HG02571 (cell line): ENCODE measurements around the gene FZR1.

Experiments used
- ATAC-seq: cut with Tn5 transposase; IDR thresholded peaks from one replicate; pipeline ENCODE4 v1.9.1; 2021; ENCODE audit warnings: mild to moderate bottlenecking, moderate library complexity; ENCODE audit not compliant: unreplicated experiment

Gene FZR1

DNA sequence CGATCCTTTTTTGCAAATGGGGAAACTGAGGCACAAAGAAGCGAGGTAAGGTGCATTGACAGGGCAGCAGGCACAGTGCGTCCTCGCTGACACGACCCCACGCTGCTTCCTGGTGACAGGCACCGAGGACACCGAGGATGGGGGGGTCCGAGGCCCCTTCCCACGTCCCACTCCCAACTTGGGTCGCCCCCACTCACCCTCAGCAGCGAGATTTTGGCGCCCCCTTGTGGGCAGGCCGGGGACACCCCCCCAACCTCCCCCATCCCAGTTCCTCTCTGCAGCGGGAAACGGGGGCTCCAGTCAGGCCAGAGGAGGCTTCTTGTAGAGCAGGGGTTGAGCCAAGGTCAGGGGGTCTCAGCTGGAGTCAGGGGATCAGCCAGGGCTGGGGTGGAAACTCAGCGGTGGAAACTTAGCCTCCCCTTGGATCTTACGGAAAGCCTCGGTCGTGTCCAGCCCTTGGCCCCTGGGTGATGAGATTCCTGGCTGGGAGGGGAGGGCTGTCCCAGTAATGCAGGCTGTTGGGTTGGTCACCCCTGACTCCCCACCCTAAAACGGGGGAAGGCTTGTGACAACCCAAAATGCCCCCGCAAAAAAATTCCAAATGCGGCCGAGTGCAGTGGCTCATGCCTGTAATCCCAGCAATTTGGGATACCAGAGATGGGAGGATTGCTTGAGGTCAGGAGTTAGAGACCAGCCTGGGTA is 34.0 kb upstream of the FZR1 start:
- no peak for ATAC-seq

DNA sequence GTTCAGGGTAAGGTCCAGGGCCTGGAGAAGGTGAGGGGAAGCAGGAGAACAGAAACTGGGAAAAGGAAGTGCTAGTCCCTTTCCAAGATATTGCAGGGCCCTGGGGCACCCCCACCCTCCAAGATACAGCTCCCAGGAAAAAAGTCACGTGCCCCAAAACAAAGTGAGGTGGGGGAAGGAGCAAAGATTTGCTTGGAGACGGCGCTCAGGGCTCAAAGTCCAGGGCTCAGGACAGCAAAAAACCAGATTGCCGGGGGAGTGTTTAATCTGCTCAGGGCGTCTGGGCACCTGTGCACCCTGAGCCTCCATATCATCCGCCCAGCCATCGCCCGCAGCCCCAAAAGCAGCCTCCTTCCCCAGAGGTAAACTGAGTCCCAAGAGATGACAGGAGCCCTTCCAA is 32.1 kb upstream of the FZR1 start:
- ATAC-seq, result no peak

DNA sequence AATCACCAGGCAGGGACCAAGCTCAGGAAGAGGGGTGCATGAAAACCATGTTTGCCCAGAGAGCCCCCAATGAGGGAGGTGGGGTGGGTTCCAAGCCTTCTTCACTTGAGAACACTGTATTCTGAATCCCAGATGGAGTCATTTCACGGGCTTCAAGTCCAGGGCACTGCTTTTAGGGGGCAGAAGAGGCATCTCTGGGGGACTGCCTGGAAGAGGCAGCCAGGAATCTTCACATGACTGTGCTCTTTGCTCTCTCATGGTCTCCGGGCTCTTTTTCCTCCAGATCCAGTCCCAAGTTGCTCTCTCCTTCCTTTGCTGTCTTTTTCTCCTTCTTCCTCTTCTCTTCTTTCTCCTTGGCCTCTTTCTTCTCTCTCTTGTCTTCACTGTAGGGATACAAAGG is 31.5 kb upstream of the FZR1 start:
- no peak for ATAC-seq

DNA sequence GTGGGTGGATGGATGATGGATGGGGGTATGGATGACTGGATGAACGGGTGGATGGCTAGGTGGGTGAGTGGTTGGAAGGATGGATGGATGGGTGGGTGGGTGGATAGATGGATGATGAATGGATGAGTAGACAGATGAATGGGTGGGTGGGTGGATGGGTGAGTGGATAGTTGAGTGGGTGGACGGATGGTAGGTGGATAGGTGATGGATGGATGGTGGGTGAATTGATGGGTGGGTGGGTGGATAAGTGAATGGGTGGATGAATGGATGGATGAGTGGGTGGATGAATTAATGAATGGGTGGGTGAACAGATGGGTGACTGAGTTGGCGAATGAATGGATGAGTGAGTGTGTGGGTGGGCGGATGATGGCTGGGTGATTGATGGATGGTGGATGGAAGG is 30.7 kb upstream of the FZR1 start:
- ATAC-seq, result no peak

DNA sequence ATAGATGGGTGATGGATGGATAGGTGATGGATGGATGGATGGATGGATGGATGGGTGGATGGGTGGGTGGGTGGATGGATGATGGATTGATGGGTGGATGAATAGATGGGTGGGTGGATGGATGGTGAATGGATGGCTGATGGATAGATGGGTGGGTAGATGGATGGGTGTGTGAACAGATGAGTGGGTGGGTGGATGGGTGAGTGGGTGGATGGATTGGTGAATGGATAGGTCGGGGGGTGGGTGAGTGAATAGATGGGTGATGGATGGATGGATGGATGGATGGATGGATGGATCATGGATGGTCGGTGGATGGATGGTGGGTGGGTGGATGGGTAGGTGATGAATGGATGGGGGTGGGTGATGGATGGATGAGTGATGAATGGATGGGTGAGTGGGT is 29.3 kb upstream of the FZR1 start:
- no peak for ATAC-seq

DNA sequence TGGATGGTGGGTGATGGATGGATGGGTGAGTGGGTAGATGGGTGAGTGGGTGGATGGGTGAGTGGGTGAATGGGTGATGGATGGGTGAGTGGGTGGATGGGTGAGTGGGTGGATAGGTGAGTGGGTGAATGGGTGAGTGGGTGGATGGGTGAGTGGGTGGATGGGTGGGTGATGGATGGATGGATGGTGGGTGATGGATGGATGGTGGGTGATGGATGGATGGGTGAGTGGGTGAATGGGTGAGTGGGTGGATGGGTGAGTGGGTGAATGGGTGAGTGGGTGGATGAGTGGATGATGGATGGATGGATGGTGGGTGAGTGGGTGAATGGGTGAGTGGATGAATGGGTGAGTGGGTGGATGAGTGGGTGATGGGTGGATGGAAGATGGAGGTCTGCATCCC is 28.6 kb upstream of the FZR1 start:
- ATAC-seq, result no peak

DNA sequence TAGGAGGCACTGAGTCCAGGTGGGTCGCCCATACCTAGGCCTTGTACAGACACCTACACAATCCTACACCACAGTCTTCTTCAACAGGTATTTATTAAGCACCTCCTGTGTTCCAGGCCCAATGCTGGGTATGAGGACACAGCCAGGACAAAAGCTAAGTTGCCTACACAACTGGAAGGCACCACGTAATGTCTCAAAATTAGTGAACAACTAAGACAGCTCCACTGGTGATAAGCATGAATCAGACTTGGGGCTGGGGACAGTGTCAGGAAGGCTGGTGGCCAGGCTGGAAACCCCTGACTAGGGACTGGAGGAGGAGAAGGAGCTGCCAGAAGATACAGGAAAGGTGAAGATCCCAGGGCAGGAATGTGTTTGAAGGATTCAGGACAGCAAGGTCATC is 28.2 kb upstream of the FZR1 start:
- ATAC-seq, result no peak

DNA sequence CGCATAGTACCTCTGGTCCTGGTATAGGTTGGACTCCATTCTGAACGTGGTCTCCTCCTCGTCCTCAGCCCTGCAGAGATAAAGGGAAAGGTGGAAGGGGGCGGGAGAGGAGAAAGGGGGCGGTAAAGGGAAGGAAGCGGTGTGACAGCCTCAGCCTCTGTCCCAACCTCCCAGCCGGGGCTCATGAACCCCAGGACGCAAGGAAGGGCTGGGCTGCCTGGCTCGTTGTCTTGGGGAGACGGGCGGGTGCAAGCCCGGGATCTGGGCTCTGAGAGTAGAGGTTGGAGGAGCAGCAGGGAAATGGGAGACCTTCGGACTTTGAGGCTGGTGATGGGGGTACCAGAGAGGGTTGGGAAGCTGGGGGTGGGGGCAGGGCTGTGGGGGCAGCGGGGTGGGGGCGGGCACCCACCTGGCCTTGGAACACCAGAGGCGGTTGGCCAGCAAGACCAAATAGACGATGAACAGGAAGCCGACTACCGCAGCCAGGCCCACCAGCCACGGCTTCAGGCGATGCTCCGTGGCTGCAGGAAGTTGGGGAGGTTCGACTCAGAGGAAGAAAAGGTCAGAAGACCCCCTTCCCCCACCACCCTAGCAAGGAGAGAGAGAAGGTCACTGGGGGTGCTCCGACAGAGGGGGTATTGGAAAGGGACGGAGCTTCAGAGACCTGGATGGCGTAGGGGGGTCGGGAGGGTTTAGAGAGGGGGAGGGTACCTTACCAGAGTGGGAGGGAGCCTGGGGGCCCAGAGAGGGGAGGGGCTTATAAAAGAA is 27.5 kb upstream of the FZR1 start:
- ATAC-seq, result no peak

DNA sequence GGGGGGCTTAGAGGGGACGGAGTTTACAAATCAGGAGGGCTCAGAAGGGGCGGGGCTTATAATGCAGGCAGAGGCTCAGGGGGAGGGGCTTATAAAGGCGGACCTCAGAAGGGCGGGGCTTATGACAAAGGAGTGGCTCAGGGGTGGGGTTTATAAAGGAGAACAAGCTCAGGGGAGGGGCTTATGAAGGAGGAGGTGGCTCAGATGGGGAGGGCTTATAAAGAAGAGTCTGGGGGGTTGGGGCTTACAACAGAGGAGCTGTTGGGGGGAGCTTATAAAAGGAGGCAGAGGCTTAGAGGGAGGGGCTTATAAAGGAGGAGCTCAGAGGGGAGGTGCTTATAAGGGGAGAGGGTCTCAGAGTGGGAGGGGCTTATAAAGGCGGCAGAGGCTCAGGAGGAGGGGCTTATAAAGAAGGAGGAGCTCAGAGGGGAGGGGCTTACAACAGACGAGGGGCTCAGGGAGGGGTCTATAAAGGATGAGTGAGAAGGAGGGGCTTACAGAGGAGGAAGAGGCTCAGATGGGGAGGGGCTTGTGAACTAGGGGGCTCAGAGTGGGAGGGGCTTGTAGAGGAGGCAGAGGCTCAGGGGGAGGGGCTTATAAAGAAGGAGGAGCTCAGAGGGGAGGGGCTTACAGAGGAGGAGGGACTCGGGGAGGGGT is 26.8 kb upstream of the FZR1 start:
- ATAC-seq, result no peak

DNA sequence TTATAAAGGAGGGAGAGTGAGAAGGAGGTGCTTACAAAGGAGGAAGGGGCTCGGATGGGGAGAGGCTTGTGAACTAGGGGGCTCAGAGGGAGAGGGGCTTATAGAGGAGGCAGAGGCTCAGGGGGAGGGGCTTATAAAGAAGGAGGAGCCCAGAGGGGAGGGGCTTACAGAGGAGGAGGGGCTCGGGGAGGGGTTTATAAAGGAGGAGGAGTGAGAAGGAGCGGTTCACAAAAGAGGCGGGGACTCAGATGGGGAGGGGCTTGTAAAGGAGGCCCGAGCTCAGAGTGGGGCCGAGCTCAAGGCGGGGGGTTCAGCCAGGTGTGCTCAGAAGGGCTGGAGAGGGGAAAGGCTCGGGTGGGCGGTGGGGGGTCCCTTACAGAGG is 26.3 kb upstream of the FZR1 start:
- no peak for ATAC-seq

DNA sequence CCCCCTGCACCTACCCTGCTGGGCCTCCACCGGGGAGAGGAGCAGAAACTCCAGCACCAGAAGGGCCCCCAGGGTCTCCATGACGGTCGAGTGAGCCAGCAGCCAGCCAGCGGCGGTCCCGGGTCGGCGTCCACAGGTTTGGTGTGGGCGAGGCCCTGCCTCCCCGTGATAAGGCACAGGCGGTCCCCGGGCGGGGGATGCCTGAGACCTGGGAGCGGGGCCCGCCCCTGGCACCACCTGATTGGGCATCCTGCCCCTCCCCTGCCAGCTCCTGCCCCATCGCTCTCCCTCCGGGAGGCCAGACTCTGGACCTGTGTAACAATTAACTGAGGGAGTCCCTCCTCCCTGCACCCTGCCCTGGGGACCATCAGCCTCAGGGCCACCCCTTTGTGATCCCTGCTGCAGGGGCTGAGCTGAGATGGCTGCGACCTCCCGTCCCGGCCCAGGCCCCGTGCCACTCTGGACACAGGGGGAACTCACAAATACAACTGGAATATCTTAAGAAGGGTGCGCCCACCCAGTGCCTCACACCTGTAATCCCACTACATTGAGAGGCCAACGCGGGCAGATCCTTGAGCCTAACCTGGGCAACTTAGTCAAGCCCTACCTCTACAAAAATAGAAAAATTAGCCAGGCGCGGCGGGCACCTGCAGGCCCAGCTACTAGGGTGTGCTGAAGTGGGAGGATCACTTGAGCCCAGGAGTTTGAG is 25.6 kb upstream of the FZR1 start, which contains the start of gene SMIM24:
Gene SMIM24 (minus strand): TSS at position 143 of the 709 bp plus-strand sequence. CDS start 62 bp downstream, at position 81.
- ATAC-seq, result no peak

DNA sequence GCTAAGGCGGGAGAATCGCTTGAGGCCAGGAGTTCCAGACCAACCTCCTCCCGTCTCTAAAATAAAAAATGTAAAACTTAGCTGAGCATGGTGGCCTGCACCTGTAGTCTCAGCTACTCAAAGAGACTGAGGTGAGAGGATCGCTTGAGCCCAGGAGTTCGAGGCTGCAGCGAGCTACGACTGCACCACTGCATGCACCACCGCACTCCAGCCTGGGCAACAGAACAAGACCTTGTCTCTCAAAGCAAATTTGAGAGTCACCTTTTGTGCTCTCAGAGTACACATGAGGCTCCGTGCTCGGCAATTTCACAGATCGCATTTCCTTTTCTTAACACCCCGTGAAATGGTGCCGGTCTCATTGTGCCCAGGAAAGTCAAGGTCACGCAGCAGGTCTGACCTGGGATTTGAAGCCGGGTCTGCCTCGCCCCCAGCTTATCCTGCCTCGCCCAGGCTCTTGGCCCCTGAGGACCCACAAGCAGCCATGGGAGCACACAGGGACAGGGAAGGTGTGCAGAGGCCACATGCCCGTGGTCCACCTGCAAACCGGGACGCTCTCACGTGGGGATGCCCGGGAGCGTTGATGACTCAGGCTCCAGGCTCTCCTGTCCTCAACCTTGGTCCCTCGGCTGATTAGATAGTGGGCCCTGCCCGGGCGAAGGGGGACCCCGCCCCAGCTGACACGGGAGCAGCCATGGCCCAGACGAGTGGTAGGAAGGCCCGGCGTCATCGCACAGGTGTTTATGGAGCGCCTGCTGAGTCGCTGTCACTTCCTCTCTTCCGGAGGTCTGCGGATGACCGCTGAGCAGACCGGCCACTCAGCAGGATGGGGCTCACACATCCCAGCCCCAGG is 24.6 kb upstream of the FZR1 start:
- ATAC-seq, result no peak

DNA sequence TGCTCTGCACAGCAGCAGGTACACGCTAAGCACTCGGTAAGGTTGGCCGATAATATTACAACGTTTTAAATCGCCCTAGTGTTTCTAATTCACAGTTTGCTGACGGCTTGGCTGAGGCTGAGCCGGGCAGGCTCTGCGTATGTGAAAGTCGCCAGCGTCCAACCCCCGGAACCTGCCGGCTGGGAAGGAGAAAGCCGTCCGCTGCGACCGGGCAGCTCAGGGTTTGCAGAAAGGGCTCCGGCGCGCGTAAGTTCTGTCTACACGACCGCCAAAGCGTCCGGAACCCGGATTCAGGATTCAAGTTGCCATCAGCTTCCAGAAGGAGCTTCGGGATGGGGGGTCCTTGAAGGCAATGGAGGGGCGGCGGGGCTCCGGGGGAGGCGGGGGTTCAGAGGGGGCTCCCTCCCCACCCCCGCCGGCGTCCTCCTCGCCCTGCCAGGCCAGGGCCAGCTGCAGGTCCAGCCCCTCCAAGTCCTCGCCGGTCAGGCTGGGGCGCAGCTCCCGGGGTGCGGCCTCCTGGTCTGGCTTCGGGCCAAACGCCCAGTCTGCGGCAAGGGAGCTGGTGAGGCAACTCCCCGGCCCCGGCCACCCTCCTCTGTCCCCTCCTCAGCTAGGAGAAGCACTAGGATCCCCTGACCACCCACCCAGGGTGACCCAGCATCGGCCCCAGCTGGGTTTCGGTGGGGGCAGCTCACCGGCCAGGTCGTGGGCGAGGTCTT is 23.4 kb upstream of the FZR1 start:
- ATAC-seq, result no peak

DNA sequence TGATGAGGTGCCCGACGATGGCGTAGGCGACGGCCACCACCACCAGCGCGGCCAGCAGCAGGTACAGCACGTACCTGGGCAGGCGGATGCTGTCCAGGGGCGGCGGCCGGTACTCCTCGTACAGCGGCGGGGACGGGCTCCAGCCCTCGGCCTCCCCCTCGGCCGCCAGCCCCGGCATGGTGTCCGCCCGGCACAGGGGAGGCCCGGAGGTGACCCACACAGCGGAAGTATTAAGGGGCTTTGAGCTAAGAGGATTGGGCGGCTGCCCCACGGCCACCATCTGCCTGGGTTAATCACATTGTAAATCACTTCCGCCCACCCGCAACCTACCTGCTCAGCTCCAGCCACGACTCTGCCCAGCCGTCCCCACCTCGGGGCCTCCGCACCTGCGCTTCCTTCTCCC is 22.9 kb upstream of the FZR1 start, which contains the start of gene SMIM44:
Gene SMIM44 (minus strand): TSS at position 216 of the 403 bp plus-strand sequence. CDS start 38 bp downstream, at position 178.
- ATAC-seq, result no peak

DNA sequence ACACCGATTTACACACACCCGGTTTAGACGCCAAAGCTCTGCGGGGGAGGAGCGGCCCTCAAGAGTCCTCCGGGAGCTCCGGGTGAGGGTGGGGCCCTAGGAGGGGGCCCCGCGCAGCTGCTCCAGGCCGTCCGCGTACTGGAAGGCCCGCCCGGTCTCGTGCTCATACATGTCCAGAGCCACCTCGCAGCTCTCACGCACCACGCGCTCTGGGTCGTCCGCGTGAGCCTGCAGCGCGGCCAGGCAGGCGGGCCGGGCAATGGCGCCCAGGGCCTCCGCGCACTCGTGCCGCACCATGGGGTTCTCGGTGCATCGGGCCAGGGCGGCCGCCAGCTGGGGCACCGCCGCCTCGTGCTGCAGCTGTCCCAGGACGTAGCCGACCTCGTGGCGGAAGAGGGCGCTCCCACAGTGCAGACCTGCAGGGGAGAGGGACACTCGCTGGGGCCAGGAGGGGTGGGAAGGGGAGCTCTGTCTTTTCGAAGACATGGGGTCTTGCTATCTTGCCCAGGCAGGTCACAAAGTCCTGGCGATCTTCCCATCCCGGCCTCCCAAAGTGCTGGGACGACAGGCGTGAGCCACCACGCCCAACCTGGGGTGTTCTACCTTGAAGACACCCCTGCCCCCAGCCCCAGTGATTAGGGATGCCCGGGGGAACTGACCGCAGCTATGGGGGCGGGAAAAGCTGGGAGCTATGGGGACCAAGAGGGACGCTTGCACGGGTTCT is 14.6 kb upstream of the FZR1 start:
- ATAC-seq, result no peak

DNA sequence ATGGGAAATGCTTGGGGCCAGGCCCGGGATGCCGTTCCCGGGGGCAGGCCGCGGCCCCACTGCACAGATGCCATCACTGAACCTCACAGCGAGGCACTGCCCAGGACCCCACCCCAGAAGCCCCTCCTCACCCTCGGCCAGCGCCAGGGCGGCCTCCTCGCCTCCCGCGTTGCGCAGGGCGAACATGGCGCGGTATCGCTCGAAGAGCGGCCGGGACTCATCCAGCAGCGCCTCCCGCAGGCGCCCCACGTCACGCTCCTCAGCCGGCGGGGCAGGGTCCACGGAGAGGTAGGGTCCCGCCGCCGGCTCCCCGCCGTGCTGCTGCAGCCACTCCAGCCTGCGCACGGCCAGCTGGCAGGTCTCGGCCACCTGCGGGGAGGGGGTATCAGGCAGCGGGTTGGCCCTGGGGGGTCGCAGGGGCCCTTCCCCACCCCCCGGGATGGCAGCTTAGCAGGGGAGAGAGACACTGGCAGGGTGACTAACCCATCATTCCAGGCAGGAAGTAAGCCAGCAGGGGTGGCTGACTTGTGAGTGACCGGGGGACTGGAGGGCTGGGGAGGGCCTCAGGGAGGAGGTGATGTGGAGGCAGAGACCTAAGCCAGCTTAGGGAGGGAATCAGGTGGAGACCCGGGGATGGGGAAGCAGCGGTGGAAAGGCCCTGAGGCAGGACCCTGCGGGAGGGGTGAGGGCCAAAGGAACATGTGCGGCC is 13.8 kb upstream of the FZR1 start:
- ATAC-seq, result no peak

DNA sequence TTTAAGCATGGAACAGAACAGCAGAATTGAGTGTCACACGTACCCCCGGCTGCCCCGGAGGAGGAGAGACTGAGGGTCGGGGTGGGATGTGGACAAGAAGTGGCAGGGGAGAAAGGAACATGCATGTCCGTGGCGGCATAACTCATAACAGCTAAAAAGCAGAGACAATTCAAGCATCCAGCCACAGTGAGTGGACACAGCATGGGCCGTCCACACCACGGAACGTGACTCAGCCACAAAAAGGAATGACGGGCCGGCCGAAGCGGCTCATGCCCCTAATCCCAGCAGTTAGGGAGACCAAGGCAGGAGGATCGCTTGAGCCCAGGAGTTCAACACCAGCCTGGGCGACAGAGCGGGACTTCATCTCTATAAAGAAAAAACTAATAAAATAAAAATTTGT is 13.2 kb upstream of the FZR1 start:
- ATAC-seq, result no peak

DNA sequence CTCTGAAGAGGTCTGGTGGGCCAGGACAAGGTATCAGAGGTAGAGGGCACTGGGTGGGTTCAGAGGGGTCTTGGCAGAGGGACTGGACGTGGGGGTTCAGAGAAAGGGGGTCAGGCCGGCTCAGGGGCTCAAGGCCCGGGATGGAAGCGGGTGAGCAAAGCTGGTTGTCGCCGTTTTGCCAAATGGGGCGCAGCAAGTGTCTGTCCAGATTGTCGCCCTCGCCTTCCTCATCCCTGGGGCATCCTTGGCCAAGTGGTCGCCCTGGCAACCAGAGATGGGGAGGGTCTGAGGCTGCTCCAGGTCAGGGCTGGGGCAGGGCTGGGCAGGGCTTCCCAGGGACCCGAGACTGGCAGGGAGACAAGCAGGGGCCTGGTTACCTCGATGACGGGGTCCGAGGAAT is 12.5 kb upstream of the FZR1 start:
- ATAC-seq, result no peak
